ENCODE measurements around the gene GMFB.

The GMFB gene

DNA sequence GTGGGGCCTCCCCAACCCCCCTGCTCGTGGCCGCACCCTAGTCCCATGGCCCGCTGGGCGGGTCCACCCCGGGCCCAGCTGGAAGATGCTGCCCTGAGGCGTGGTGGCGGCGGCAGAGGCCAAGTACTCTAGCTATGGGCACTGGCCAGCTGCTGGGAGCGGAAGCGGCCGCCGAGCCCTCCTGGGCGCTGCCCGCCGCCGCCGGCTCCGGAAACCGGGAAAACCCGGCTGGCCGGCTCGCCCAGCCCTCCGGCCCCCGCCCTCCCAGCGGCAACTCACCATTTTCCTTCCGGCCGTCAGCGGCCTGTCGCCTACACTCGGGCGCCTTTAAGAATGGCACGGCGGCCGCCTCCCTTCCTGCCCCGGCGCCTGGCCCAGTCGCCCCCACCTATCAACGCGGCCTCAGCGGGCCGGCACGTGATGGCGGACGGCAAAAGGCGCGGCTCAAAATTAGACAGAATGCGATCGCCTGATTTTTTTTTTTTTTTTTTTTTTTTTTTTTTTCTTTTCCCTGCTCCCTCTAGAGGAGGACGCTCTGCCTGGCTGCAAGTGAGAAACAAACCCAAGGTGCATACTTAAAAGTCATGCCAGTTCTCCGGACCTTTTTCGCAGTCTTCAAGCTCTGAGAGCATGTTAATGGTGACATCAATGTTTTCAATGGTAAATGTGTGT is at the start of gene GMFB:
GMFB (minus strand) TSS at position 335 of the 672 bp plus-strand sequence; CDS start at position 282, 53 bp downstream.
- peak; percentile 77 to 83 (median 80) for DNase-seq (ENCODE audit: low read depth in 2 of 3, low spot score in 1 of 3)

DNA sequence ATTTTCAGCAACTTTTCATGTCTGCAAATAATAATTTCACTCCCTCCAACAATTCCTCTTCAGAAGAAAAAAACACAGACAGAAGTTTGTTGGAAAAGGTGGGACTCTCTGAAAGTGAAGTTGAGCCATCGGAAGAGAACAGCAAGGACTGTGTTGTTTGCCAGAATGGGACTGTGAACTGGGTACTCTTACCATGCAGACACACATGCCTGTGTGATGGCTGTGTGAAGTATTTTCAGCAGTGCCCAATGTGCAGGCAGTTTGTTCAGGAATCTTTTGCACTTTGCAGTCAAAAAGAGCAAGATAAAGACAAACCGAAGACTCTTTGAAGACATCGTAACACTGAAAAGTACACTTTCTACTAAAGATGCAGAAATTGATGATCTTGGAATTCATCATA is 49.3 kb upstream of the GMFB start:
- DNase-seq (ENCODE audit: low read depth in 2 of 3, low spot score in 1 of 3) = no peak

DNA sequence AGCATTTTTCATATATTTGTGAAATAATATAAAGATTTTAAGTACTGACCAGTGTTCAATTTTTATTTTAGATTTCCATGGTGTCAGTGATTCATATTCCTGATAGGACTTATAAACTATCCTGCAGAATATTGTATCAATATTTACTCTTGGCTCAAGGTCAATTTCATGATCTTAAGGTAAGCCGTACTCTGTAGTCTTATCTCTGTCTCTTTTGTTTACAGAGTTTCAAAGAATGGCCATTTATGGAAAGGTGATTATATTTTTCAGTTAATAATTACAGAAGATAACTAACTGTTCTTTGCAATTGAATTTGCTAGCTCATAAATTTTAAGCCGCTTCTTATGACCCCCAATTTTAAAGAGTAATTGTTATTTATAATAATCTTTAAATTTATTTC is 48.9 kb upstream of the GMFB start:
- DNase-seq (ENCODE audit: low read depth in 2 of 3, low spot score in 1 of 3) = no peak

DNA sequence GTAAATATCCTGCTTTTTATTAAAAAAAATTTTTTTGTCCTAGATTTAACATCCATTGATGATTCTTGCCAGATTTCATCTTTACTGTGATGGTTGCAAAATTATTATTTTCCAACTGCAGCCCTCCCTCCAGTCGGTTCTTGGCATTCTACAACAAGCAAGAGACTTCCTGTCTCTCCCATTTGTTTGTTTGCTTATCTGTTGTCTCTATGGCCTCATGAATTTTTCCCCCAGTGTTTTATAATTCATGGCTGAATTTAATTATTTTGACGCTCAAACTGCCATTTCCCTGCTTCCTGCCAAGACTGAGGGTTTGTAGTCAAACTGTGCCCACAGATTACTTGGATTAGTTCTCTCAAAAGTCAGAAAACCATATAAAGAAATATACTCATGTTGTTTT is 46.9 kb upstream of the GMFB start:
- no peak for DNase-seq (ENCODE audit: low read depth in 2 of 3, low spot score in 1 of 3)

DNA sequence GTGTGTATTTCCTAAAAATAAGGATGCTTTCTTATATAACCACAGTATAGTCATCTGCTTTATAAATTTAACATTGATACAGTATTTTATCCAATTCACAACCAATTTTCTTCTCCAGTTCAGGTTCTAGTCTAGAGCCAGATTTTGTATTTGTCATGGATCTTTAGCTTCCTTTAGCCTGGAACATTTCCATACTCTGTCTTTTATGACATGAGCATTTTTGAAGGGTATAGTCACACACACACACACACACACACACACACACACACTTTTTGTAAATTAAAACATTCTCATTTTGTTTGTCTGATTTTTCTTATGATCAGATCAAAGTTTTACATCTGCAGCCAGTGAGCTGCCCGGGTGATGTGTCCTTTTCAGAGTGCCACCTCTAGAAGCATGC is 46.3 kb upstream of the GMFB start:
- no peak for DNase-seq (ENCODE audit: low read depth in 2 of 3, low spot score in 1 of 3)

DNA sequence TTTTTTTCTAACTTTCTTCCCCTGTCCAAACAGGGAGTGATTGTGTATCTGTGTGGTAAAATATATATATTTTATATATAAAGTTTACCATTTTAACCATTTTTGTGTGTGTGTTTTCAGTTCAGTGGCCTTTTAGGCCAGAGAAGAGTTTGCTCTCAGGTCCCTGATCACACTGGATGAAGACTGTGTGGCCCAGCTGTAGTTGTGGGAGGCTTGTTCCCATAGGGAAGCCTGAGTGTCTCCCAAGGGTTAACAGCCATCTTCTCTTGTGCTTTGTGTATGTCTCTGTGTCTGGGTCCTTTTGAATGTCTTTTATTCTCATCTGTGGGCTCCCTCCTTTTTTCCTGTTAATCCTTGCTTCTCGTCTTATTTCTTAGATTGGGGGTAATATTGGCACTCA is 44.3 kb upstream of the GMFB start:
- DNase-seq (ENCODE audit: low read depth in 2 of 3, low spot score in 1 of 3) = no peak

DNA sequence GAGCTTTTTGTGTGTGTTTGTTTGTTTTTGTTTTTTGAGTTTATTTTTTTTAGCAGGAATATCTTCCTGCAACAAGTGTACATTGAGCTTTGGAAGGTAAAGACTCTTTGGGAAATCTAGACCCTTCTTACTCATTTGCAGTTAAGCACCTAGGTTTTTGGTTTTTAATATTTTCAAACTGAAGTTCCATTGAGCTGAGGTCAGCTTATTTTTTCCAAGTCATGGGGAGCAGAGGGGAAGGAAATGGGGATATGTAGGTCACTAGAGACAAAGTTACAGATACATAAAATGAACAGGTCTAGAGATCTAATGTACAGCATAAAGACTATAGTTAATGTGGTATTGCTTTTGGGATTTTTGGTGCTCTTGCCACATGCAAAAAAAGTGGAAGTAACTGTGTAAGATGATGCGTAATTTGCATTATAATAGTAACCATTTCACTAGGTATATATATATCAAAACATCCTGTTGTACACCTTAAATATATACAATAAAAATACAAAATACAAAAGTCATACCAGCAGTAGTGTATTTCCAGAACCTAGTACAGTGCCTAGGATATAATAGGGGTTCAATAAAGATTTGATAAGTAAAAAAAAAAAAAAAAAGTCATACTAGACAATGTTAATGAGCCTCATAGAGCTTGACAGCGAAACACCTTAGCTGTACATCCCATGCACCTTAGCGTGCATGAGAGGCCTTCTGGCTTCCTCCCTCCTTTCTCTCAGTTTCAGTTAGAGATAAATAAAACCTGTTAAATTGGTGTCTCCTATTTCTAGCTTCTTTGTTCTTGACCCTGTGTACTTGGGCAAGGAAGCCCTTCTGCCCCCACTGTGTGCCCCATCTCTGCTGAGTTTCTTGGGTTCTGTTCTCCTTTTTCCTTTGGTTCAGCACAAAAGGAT is 43.6 kb upstream of the GMFB start:
- no peak for DNase-seq (ENCODE audit: low read depth in 2 of 3, low spot score in 1 of 3)

DNA sequence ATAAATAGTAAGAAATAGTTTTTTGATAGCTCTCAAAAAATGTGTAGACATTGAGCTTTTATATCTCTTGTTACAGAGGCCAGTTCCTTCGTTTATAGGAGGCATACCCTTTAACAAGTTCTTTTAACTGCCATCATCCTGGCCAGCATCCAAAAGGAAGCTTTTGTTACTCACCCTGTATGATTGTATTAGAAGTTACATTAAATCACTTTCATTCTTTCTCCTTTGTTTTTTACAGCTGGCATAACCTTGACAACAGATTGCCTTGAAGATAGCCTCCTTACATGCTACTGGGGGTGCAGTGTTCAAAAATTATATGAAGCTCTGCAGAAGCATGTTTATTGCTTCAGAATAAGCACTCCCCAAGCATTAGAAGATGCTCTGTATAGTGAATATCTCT is 41.0 kb upstream of the GMFB start:
- DNase-seq (ENCODE audit: low read depth in 2 of 3, low spot score in 1 of 3) = no peak

DNA sequence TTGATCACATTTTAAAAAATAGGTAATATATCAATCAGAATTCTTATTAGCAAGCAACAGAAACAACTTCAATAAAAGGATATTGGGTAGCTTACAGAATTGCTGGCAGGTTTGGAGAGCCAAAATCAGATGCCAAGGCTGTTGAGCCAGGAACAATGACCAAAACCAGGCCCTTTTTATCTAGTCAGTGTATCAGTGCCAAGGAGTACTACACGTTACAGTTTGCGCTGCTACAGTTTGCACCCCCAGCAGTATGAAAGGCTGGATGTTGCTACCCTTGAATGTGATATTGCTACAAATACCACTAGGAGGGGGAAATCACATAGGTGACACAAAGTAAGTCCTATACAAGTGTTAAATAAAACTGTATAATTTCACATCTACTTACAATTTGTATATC is 40.2 kb upstream of the GMFB start:
- no peak for DNase-seq (ENCODE audit: low read depth in 2 of 3, low spot score in 1 of 3)

DNA sequence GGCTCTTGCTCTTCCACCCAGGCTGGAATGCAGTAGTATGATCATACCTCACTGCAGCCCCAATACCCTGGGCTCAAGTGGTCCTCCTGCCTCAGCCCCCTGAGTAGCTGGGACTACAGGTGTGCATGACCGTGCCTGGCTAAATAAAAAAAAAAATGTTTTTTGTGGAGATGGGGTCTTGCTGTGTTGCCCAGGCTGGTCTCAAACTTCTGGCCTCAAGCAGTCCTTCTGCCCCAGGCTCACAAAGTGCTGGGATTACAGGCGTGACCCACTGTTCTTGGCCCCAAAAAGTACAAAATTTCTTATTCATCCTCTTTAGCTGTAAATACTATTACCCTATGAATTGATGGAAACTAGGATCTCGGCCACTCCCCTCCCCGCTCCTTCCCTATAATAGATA is 35.6 kb upstream of the GMFB start:
- DNase-seq (ENCODE audit: low read depth in 2 of 3, low spot score in 1 of 3) = no peak

DNA sequence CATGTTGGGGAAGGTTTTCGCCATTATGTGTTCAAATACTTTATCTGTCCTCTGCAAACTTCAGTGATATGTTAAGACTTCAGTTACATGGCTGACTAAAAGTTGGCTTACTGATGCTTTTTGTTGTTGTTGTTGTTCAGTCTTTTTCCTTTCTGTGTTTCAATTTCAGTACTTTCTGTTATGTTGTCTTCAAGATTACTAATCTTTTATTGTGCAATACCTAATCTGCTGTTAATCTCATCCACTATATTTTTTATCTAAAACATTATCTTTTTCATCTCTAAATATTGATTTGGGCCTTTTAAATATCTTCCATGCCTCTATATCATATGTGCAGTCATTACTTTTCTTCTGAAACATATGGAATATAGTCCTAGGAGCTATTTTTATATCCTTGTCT is 27.9 kb upstream of the GMFB start:
- DNase-seq (ENCODE audit: low read depth in 2 of 3, low spot score in 1 of 3) = no peak

DNA sequence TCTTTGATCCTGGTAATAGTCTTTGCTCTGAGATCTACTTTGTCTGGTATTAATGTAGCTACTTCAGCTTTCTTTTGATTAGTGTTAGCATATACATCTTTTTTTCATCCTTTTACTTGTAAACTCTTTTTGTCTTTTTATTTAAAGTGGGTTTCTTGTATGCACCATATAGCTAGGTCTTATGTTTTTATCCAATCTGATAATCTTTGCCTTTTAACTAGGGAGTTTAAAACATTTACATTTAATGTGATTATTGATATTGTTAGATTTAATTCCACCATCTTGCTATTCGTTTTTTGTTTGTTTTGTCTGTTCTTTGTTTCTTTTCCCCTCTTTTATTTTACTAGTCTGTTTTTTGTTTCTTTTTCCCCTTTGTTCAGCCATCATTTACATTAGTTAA is 26.9 kb upstream of the GMFB start:
- no peak for DNase-seq (ENCODE audit: low read depth in 2 of 3, low spot score in 1 of 3)

DNA sequence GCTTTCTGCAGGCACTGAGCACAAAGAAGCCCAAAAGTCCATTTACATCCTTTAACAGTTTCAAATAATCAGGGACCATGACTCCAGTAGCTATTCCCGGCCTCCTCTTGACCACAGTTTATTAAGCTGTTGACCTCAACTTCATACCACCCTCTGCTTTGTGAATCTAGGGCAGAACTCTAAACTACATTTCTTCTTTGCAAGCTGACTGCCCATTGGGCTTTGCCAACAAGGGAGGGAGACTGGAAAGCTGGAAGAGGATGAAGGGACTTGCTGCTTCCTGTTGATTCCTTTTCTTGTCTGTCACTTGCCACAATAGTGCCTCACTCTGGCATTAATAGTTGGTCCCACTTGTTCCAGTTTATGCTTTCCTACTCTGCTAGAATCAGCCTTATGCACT is 23.6 kb upstream of the GMFB start:
- DNase-seq (ENCODE audit: low read depth in 2 of 3, low spot score in 1 of 3) = no peak

DNA sequence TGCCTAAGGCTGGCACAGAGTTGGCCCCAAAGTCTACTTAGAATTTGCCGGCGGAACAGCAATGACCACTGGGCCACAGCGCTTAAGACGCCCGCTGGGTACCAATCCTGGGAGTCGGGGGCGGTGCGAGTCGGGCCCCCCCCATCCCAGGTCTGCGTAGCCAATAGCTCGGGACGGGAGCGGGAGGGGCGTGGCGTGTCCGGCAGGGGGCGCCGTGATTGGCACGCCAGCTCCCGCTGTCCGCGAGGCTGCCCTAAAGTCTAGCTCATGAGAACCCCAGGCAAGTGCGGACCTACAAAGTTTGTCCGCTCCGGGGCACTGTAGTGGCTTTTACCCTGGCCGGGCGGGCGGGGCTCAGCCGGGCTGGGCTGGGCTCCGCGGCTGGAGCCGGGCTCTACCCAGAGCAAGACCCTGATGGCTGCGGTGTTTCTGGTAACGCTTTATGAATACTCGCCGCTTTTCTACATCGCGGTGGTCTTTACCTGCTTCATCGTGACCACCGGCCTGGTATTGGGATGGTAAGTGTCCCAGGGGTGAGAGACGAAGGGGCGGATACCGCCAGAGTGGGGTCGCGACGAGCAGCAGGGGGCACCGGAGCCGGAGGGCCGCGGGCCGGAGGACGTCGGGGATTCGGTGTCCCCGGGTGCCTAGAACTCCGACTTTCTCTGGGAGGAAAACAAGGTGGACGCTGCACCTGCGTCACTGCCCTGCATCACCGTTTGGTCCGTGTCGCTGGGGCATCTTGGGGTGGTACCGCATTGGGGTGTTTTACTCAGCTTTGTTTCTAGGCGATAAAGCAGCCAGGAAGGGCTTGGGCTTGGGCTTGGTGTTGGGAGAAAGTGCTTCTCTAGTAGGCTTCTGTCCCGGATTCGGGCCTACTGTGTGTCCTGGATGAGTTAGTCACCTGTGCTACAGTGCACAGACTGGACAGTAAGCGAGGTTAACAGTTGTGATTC is 21.0 kb upstream of the GMFB start, which contains the start of gene CGRRF1:
CGRRF1 (plus strand) TSS at position 361 of the 956 bp plus-strand sequence; CDS start at position 415, 54 bp downstream.
- DNase-seq (ENCODE audit: low read depth in 2 of 3, low spot score in 1 of 3) = peak; percentile 95 to 98 (median 95)

DNA sequence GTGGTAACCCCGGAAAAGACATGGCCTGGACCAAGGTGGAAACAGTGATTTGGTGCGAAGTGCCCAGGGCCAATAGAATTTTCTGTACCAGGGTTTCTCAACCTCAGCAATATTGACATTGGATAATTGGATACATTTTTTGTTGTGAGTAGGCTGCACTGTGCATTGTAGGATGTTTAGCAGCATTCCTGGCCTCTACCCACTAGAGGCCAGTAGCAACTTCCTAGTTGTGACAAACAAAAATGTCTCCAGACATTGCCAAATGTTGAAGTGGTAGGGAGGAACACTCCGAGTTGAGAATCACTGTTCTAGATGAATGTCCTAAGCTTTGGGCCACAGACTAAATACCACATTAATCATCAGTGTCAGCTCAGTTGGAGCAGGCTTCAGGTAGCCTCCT is 14.7 kb upstream of the GMFB start:
- no peak for DNase-seq (ENCODE audit: low read depth in 2 of 3, low spot score in 1 of 3)

DNA sequence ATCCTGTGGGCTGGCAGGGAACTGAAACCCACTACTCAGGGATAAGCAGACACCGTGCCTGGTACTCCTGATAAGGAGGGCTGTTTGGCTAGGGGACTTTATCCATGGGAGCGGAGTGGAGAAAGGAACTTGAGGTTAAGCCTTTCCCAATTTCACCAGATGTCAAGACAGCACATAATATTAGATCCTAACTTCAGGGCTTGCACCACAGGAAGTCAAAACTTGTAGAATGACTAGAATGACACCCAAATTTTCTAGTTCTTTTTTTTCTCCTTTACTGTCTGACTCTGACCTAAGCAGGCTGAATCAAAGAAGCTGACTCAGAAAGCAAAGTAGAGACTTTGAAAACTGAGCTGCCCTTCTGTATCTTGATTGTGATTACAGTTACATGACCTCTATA is 13.8 kb upstream of the GMFB start:
- DNase-seq (ENCODE audit: low read depth in 2 of 3, low spot score in 1 of 3) = no peak

DNA sequence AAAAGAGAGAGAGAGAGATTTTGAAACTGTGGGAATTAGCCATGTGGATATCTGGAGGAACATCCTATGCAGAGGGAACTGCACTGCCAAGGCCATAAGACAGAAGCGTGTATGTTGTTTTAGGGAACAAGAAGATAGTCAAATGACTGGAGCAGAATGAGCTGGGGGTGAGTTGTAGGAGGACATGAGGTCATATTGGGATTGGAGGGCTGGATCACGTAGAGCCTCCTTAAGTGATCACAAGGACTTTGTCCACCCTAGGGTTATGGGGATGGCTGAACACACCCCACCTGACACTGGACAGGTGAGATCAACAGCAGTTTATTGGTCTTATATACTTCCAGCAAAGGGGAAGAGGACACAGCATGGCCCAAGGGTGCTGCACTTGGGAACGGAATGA is 12.7 kb upstream of the GMFB start:
- DNase-seq (ENCODE audit: low read depth in 2 of 3, low spot score in 1 of 3) = no peak

DNA sequence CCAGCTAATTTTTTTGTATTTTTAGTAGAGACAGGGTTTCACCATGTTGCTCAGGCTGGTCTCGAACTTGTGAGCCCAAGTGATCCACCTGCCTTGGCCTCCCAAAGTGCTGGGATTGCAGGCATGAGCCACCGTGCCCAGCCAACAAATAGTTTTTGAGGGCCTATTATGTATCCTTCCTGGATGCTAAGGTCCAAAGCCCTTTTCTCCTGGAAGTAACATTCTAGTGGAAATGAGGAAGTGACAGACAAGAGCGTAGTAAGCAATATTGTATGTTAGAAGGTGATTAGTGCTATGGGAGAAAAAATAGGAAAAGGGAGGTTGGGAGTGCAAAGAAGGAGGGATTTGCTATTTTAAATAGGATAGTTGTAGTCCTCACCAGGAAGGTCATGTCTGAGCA is 12.0 kb upstream of the GMFB start:
- DNase-seq (ENCODE audit: low read depth in 2 of 3, low spot score in 1 of 3) = no peak

DNA sequence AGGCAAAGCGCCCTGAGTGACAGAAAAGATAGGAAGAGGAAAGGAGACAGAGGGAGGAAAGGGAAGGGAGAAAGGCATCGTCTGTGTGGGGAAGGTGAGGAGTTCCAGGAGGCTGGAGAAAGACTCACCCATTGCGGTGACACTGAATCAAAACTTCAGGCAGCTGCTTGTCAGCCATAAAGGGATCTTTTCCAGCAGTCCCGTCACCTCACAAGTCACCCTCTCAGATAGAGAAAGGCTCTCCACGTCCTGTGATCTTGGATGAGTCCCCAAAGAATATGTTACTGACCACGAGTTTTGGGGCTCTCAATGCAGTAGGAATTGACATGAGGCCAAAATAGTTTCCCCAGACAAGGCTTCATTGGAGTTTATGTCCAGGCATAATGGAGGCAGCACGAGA is 9.8 kb upstream of the GMFB start:
- no peak for DNase-seq (ENCODE audit: low read depth in 2 of 3, low spot score in 1 of 3)

DNA sequence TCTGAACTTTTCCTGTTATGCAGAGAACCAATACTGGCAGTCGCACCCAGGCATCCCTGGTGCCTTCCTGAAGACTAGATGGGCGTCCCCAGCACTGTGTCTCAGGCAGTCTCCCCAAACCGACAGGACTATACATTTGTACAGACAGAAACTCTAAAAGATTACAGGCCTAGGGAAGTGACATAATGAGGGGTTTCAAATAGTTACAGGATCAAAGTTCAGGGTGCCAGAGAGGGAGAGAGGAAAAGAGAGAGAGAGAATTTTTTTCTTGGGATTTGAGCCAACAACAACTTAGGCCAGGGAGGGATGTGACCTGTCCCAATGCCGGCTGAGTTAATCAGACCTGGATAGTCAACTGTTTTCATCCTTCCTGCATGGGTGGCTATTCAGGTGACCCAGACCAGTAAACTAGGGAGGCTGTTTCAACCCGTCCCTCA is 9.3 kb upstream of the GMFB start:
- DNase-seq (ENCODE audit: low read depth in 2 of 3, low spot score in 1 of 3) = no peak

DNA sequence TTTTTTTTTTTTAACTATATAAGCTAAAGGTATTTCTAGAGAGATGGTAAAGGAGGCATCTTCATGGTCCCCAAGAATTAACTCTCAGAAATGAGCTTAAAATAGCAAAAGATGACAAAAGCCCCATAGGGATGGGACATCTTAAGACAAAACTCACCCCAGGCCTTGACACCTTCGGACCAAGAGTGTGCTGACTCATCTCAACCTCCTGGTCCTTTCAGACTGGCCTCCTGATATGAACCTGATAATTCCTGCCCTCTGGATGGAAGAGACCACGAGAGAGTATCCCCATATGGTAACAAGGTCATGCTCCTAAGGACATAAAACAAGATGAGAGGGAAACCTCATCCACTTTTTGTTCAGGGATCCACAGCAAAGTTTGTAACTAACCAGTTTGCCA is 8.4 kb upstream of the GMFB start:
- DNase-seq (ENCODE audit: low read depth in 2 of 3, low spot score in 1 of 3) = no peak

Data from stimulated activated CD4-positive, alpha-beta T cell treated with anti-CD3 and anti-CD28 coated beads, Interleukin-12 subunit alpha, Interleukin-12 subunit beta, amount 100 ng/mL, for 48 hours (primary cell).